Mucosa of rectum (tissue), 2 donors: Measurements from ENCODE around the gene KASH5.

ENCODE experiments used
- H3K27ac ChIP-seq, 2 donors: one replicate each; pipeline ENCODE4 v1.7.0; 2013; ENCODE audit warnings: inconsistent platforms in 2 of 2, low read depth in 2 of 2, low read length in 2 of 2
- H3K27me3 ChIP-seq, 2 donors: one replicate each; pipeline ENCODE4 v1.7.0; 2013; ENCODE audit warnings: low read length in 2 of 2; ENCODE audit not compliant: control insufficient read depth in 2 of 2, insufficient read depth in 2 of 2
- H3K36me3 ChIP-seq, 2 donors: one replicate each; pipeline ENCODE4 v1.7.0; 2013; ENCODE audit warnings: low read length in 2 of 2; ENCODE audit not compliant: control insufficient read depth in 2 of 2, insufficient read depth in 2 of 2
- H3K4me1 ChIP-seq, 2 donors: one replicate each; pipeline ENCODE4 v1.7.0; 2013; ENCODE audit warnings: low read length in 2 of 2, mild to moderate bottlenecking in 1 of 2; ENCODE audit not compliant: control insufficient read depth in 2 of 2, insufficient read depth in 2 of 2
- H3K4me3 ChIP-seq, 2 donors: one replicate each; pipeline ENCODE4 v1.7.0; 2013; ENCODE audit warnings: low read length in 2 of 2
- H3K9ac ChIP-seq, 2 donors: one replicate each; pipeline ENCODE4 v1.7.0; 2013; ENCODE audit warnings: low read length in 2 of 2, low read depth in 1 of 2, mild to moderate bottlenecking in 1 of 2
- H3K9me3 ChIP-seq, 2 donors: one replicate each; pipeline ENCODE4 v1.7.0; 2013; ENCODE audit warnings: low read length in 2 of 2; ENCODE audit not compliant: control insufficient read depth in 2 of 2
- donor health status: healthy.
- donor health status: Normal muscosa, but diverticular disease.

KASH5 gene

DNA sequence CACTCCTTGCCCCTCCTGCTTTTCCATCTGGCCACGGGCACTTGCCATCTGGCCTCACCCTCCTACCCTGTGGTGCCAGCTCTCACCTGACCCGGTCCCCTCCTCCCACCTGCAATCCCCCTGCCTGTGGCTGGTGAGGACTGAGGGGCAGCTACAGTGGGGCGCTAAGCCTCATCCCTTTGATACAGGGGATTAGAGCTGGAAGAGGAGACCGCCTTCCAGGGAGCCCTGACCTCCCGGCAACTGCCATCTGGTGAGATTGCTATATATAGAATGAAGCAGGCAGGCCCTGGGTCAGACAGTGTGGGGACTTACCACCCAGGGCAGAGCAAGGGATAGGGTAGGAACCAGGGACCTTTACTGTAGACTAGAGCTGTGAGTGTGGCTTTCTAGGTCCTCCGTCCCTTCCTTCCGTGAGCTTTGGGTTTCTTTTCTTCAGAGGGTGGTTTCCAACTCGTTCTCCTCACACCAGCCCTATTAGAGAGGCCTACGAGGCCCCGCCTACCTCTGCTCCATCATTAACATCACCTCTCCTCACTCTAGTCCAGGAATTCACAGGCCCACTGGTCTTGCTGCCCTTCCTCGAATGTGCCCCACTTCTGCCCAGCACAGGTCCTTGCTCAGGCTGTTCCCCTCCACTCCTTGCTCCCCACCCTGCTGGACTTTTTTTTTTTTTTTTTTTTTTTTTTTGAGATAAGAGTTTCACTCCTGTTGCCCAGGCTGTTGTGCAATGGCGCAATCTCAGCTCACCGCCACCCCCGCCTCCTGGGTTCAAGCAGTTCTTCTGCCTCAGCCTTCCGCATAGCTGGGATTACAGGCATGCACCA, 7.7 kb downstream of the KASH5 start:
- peaks cover 2 to 4% of the 10 kb centered on the region in 2 donors for H3K27me3 ChIP-seq
- no peaks in the 10 kb centered on the region for H3K4me1 ChIP-seq
- no peak overlapping the region for H3K9ac ChIP-seq
- no peak overlapping the region for H3K4me3 ChIP-seq
- H3K9me3 ChIP-seq = no peaks in the 10 kb centered on the region
- H3K27ac ChIP-seq = no peak overlapping the region
- H3K36me3 ChIP-seq = no peaks in the 10 kb centered on the region

DNA sequence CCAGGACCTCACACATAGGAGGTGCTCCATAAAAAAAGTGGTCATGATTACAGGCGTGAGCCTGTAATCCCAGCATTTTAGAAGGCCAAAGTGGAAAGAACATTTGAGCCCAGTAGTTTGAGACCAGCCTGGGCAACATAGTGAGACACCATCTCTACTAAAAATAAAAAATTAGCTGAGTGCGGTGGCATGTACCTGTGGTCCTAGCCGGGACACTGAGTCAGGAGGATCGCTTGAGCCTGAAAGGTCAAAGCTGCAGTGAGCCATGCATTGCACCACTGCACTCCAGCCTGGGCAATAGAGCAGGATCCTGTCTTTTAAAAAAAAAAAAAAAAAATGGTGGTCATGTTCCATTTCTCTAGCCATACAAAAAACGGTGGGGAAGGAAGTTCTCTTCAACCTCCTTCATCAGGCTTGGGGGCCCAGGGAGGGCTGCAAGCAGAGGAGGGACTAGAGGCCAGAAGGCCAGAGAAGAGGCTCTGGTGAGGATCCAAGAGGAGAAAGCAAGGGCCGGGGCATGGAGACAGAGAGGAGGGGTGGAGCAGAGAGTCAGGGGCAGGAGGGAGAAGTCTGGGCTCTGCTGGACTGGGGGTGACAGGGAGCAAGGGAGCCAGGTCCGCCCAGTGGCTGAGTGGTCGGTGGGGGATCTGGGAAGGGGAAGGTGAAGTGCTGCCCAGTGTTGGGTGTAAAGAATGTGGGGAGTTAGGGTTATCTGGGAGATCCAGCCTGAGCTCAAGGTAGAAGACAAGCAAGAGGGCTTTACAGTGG, 8.9 kb downstream of the KASH5 start:
- Histone ChIP-seq H3K27ac (no peak overlapping the region), H3K4me1 (no peaks in the 10 kb centered on the region), H3K36me3 (no peaks in the 10 kb centered on the region), H3K9ac (no peak overlapping the region), H3K9me3 (no peaks in the 10 kb centered on the region), H3K27me3 (peaks cover 2 to 4% of the 10 kb centered on the region in 2 donors), H3K4me3 (no peak overlapping the region)

DNA sequence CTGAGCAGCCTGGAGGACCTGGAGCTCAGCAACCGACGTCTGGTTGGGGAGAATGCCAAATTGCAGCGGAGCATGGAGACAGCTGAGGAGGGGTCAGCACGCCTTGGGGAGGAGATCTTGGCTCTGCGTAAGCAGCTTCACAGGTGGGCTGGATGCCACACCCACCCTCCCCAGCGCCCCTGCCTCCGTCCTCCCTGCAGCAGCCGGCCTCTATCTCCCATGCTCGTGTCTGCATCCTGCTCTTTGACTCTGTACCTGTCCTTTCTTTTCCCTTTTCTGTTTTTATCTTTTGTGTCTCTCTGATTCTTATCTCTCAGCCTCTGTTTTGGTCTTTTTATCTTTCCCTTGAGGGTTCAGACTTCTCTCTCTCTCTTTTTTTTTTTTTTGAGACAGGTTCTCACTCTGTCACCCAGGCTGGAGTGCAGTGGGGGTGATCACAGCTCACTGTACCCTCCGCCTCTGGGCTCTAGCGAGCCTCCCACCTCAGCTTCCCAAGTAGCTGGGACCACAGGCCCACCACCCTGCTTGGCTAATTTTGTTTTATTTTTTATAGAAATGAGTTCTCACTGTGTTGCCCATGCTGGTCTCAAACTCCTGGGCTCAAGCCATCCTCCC, 10.1 kb downstream of the KASH5 start:
- H3K27me3 ChIP-seq = no peaks in the 10 kb centered on the region

DNA sequence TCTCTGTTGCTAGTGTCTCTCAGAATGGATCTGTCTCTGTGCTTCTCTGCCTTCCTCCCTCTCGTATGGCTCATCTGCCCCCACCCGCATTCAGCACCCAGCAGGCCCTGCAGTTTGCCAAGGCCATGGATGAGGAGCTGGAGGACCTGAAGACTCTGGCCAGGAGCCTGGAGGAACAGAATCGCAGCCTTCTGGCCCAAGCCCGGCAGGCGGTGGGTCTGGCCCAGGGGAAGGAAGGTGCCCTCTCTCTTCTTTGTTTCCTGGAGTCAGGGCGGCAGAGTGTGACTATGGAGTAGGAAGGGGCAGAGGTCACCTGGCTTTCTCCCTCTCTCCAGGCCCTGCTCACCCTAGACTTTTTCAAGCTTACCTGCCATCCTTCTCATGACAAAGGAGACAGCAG, 10.9 kb downstream of the KASH5 start:
- no peak overlapping the region for H3K4me3 ChIP-seq
- no peaks in the 10 kb centered on the region for H3K36me3 ChIP-seq
- no peaks in the 10 kb centered on the region for H3K4me1 ChIP-seq
- no peaks in the 10 kb centered on the region for H3K9me3 ChIP-seq
- no peak overlapping the region for H3K9ac ChIP-seq
- no peaks in the 10 kb centered on the region for H3K27me3 ChIP-seq
- no peak overlapping the region for H3K27ac ChIP-seq

More for the DNA sequence above, 10.1 kb downstream of the KASH5 start:
- no peak overlapping the region for H3K4me3 ChIP-seq
- no peaks in the 10 kb centered on the region for H3K4me1 ChIP-seq
- no peaks in the 10 kb centered on the region for H3K36me3 ChIP-seq
- H3K9ac ChIP-seq = no peak overlapping the region
- H3K9me3 ChIP-seq = no peaks in the 10 kb centered on the region
- no peak overlapping the region for H3K27ac ChIP-seq

DNA sequence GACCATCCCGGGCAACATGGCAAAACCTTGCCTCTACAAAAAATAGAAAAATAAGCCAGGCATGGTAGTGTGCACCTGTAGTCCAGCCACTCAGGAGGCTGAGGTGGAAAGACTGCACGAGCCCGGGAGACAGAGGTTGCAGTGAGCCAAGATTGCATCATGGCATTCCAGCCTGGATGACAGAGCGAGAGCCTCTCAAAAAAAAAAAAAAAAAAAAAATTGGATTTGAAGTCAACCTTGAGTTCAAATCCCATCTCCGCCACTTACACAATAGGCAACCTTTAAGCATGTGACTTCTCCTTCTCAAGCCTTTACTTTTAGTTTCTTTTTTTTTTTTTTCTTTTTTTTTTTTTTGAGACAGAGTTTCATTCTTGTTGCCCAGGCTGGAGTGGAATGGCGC, 12.0 kb downstream of the KASH5 start:
- Histone ChIP-seq H3K9ac (no peak overlapping the region), H3K36me3 (no peaks in the 10 kb centered on the region), H3K9me3 (no peaks in the 10 kb centered on the region), H3K4me1 (no peaks in the 10 kb centered on the region), H3K27ac (no peak overlapping the region), H3K27me3 (no peaks in the 10 kb centered on the region), H3K4me3 (no peak overlapping the region)

DNA sequence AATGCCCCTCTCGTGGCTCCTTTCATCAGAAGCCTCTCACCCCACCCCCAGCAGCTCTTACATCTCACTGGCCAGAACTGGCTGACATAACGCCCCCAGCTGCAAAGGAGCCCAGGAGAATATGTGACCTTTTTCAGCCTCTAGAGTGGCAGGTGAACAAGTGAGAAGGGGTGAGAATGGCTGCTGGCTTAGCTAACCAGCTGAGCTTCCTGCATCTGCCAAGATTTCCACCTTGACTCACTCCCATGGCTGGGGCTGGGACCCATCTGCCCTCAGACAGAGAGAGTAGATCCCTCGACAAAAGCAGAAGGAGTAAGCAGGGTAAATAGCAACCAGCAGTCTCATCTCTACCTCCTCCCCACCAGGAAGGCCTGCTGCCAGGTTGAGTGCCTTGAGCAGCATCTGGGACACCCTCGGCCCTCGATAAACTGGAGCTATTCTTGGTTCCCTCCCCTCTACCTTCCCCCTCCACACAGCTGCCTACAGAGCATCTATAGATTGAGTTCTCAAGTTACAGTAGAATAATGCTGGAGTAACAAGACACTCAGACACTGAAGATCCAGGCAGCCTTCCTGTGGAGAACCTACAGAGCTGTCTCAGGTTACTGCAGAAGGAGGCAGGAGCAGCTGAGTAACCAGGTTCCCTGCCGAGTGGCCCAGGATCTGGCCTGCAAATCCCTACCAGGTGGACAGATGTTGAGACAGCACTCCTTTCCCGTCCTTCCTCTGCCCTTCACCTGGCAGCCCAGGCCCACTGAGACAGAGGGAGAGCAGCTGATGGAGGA, 15.5 kb downstream of the KASH5 start:
- Histone ChIP-seq H3K9ac (no peak overlapping the region), H3K4me3 (no peak overlapping the region), H3K4me1 (no peaks in the 10 kb centered on the region), H3K9me3 (no peaks in the 10 kb centered on the region), H3K27me3 (no peaks in the 10 kb centered on the region), H3K36me3 (no peaks in the 10 kb centered on the region), H3K27ac (no peak overlapping the region)

DNA sequence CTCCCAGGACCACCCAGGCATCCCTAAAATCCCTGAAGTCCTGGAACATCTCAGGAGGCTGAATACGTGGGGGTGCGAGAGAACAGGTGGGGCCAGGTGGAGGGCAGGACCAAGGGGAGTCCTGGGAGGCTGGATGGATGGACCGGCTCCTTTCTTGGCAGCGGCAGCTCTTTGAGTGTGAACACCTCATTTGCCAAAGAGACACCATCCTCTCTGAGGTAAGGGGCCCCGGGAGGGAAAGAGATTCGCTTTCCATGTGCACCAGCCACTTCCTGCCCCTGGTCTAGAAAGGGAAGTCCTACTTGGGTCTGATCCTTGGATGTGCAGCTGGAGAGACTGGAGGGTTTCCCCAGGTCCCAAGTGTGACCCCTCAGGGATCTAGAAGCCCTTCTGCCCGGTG, 19.0 kb downstream of the KASH5 start:
- Histone ChIP-seq H3K27me3 (no peaks in the 10 kb centered on the region), H3K4me1 (peaks cover 0 to 7% of the 10 kb centered on the region in 2 donors), H3K9ac (no peak overlapping the region), H3K9me3 (no peaks in the 10 kb centered on the region), H3K27ac (no peak overlapping the region), H3K4me3 (no peak overlapping the region), H3K36me3 (no peaks in the 10 kb centered on the region)

DNA sequence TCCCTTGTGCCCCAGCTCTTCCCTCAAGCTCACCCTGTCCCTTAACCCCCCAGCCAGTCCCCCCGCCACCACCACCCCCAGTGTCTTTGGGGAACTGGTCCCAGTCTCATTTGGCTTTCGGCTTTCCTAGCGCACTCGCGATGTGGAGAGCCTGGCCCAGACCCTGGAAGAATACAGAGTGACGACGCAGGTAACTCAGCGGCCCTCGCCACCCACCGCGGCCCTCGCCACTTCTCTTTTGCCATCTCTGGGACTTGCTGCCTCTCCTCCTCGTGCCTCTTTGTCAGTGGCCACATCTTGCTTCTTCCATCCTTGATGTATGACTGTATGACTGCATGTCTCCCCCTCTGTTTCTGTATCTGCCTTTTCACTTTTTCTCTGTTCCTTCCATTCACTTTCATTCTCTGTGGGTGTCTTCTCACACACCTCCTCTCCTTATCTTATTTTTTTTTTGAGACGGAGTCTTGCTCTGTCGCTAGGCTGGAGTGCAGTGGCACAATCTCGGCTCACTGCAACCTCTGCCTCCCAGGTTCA, 19.5 kb downstream of the KASH5 start:
- peaks cover 0 to 7% of the 10 kb centered on the region in 2 donors for H3K4me1 ChIP-seq

DNA sequence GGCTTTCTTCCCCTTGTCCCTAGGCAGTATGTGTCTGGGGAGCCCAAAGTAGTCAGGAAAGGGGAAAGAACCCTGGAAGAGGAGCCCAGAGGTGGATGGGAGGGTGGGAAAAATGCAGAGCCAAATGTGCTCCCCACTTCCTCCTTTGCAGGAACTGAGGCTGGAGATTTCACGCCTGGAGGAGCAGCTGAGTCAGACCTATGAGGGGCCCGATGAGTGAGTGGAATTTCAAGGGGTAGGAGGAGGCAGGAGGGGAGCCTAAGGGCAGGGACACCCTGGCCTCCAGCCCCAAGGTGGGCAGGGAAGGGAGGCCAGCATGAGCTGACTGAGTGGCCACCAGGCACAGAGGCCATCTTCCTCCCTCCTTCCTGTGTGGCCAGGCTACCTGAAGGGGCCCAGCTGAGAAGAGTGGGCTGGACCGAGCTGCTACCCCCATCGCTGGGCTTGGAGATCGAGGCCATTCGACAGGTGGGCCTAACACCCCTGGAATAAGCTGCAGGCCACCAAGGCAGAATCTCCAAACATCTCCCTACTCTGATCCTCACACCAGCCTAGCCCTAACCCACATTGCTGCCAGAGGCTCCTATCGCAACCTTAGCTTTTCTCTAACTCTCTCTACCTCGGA, 20.9 kb downstream of the KASH5 start:
- Histone ChIP-seq H3K4me1 (peaks cover 0 to 7% of the 10 kb centered on the region in 2 donors), H3K27me3 (no peaks in the 10 kb centered on the region), H3K27ac (no peak overlapping the region), H3K9me3 (no peaks in the 10 kb centered on the region), H3K9ac (no peak overlapping the region), H3K4me3 (no peak overlapping the region), H3K36me3 (no peaks in the 10 kb centered on the region)

More for the DNA sequence above, 19.5 kb downstream of the KASH5 start:
- no peak overlapping the region for H3K4me3 ChIP-seq
- no peaks in the 10 kb centered on the region for H3K27me3 ChIP-seq
- H3K9me3 ChIP-seq = no peaks in the 10 kb centered on the region
- H3K27ac ChIP-seq = no peak overlapping the region
- no peaks in the 10 kb centered on the region for H3K36me3 ChIP-seq
- no peak overlapping the region for H3K9ac ChIP-seq
